Suppressor macrophage treated with lipopolysaccharide for 1 hour (primary cell): ENCODE measurements around the gene FZR1.
"Not testable (repeated sequence)": the region's sequence is repeated elsewhere in the genome, so short reads cannot be mapped to it uniquely, and the experiment has no call there.

Experiments used
- DNase-seq, 3 donors: peaks; one replicate each; pipeline ENCODE4 v3.0.0-alpha.2; 2020 to 2022

FZR1 gene

DNA sequence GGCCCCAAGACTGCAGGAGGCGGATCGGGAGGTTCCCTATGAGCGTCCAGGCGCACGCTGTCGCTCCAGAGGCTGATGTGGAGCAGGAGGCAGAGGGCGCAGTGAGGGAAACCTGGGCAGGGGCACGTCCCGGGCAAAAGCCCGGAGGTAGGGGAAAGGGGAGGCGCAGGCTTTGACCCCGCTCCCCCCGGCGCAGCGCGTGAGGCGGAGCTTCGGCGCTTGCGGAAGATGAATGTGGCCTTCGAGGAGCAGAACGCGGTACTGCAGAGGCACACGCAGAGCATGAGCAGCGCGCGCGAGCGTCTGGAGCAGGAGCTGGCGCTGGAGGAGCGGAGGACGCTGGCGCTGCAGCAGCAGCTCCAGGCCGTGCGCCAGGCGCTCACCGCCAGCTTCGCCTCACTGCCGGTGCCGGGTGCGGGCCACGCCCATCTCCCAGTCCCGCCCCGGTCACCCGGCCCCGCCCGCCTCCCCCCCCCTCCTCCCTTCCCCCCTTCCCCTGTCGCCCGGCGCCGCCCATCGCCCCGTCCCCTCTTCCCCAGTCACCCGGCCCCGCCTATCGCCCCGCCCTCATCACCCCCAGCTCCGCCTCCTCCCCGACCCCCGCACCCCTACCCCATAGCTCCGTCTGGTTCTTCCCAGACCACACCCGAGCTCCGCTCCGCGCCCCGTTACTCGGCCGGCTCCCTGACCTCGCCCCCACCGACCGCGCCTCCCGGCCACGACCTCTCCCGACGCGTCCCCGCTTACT lies 70.8 kb downstream of the FZR1 start:
- peak in 2 of 3 donors; percentile 35 to 46 for DNase-seq

DNA sequence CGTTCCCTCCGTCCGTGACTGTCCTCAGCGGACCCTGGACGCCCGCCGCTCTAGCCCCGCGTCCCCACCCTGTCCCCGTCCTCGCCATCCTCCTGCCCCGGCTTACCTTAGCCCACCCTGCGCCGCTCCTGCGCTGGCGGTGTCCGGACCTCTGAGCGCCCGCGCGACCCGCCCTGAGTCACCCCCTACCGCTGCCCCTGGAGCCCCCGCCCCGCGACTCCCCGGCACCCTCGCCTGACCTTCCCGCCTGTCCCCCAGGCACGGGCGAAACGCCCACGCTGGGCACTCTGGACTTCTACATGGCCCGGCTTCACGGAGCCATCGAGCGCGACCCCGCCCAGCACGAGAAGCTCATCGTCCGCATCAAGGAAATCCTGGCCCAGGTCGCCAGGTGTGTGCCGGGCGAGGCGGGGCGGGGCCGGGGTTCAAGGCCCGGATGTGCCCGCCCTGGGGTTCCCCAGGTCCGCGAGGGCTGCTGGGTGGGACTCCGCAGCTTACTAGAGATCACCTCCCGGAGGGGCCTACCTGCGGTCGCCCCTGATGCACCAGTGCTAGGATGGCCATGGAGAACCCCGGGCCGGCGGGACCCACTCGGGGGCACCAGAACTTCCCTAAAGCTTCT lies 71.7 kb downstream of the FZR1 start:
- DNase-seq: no peak

DNA sequence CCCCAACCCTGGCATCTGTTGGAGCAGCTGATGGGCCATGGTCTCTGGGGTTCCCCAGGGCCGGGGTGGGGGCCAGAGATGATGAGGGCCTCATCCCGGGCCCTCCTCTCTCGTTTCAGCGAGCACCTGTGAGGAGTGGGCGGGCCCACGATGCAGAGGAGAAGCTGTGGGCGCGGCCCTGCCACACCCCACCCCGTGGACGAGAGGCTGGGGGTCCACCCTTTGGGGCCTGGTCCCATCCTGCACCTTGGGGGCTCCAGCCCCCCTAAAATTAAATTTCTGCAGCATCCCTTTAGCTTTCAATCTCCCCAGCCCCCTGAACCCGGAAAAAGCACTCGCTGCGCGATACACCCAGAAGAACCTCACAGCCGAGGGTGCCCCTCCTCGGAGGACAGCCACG lies 72.3 kb downstream of the FZR1 start:
- no peak for DNase-seq

DNA sequence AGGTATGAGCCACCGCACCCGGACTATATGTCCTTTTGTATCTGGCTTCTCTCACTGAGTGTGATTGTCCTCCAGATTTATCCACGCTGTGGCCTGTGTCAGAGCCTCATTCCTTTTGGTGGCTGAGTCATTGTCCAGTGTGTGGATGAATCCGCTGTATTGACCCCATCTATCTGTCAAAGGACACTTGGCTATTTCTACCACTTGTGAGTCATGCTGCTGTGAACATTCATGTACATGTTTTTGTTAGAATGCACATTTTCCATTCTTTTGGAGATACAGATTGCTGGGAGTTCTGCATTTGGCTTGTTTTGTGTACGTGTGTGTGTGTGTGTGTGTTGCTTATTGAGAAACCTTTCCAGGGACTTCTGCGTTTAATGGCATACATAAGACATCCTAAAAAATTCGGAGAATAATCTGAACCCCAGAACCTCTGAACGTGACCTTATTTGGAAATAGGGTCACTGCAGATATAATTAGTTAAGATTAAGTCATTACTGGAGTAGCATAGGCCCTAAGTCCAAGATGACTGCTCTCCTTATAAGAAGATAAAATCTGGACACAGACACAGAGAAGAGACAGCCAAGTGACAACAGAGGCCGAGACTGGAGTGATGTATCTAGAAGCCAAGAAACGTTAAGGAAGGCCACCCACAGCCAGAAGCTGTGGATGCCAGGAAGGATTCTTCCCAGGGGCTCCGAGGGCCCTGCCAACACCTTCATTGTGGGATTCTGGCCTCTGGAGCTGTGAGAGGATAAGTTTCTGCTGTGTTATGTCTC lies 74.2 kb downstream of the FZR1 start:
- peak; percentile 79 to 92 (median 91) for DNase-seq

DNA sequence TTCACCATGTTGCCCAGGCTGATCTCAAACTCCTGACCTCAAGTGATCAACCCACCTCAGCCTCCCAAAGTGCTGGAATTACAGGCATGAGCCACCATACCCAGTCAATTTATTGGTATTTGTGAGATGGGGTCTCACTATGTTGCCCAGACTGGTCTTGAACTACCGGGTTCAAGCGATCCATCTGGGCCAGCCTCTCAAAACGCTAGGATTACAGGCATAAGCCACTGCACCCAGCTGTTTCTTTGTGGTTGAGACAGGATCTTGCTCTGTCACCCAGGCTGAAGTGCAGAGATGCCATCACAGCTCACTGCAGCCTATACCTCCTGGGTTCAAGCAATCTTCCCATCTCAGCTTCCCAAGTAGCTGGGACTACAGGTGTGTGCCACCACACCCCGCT lies 75.7 kb downstream of the FZR1 start:
- DNase-seq: not testable (repeated sequence)

DNA sequence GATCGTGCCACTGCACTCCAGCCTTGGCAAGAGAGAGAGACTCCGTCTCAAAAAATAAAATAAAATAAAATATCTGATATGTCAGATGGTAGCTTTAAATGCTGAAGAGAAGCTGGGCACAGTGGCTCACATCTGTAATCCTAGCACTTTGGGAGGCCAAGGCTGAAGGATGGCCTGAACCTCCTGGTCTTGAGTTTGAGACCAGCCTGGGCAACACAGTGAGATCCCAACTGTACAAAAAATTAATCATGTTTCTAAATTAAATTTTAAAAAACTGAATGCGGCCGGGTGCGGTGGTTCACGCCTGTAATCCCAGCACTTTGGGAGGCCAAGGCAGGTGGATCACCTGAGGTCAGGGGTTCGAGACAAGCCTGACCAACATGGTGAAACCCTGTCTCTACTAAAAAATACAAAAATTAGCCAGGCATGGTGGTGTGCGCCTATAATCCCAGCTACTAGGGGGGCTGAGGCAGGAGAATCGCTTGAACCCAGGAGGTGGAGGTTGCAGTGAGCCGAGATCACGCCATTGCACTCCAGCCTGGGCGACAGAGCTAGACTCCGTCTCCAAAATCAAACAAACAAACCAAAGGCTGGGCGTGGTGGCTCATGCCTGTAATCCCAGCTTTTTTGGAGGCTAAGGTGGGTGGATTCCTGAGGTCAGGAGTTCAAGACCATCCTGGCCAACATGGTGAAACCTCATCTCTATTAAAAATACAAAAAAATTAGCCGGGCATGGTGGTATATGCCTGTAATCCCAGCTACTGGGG lies 78.1 kb downstream of the FZR1 start:
- not testable (repeated sequence) for DNase-seq

DNA sequence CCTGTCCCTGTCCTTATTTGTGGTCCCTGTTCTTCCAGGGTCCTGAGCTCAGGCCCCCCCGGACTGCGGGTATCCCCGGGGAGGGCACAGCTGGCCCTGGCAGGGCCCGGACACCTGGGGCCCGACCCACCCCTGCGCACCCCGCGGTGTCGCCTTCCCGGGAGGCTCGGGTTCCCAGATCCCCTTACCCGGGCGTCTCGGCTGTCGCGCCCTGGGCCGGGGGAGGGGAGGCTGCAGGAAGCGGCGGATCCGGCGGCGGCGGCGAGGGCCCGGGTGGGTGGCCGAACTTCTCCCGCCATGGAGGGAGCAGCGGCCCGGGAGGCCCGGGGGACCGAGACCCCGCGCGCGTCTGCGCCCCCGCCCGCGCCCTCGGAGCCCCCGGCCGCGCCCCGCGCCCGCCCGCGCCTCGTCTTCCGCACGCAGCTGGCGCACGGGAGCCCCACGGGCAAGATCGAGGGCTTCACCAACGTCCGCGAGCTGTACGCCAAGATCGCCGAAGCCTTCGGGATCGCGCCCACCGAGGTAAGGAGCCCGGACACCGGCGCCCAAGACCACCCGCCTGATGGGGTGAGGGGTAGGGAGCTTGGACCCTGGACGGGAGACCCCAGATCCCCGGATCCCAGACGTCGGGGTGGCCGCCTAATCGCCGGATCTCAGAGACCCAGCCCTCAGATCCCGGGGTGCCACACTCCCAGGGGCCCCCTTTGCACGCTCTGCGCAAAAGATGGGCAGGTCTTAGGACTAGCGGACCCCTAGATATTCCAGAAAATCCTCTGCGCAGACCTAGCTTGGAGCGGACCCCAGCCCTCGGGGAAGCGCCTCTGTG lies 79.4 kb downstream of the FZR1 start, which contains the start of gene GIPC3:
TSS of gene GIPC3 (plus strand) at position 178 of the 826 bp plus-strand sequence. CDS start at position 298, 120 bp downstream.
- peak in 1 of 3 donors; percentile 38 for DNase-seq

DNA sequence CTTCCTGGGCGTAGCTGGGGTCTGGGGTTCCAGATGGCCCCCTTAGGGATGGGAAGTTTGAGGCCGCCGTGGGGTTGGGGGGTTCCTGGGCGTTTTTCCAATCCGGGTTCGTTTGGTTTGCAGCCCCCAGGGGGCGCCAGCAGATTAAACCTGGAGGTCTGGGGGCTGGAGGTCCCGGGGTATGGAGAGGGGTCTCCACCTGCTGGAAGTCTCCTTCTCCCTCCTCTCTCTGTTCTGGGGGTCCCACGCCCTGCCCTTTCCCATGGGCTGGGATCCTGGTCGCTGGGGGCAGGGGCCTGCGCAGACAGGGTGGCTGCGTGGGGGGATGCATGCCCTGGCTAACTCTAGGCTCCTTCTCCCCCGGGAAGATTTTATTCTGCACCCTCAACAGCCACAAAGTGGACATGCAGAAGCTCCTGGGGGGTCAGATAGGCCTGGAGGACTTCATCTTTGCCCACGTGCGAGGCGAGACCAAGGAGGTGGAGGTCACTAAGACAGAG lies 80.1 kb downstream of the FZR1 start:
- DNase-seq: peak; percentile 37 to 68 (median 46)

DNA sequence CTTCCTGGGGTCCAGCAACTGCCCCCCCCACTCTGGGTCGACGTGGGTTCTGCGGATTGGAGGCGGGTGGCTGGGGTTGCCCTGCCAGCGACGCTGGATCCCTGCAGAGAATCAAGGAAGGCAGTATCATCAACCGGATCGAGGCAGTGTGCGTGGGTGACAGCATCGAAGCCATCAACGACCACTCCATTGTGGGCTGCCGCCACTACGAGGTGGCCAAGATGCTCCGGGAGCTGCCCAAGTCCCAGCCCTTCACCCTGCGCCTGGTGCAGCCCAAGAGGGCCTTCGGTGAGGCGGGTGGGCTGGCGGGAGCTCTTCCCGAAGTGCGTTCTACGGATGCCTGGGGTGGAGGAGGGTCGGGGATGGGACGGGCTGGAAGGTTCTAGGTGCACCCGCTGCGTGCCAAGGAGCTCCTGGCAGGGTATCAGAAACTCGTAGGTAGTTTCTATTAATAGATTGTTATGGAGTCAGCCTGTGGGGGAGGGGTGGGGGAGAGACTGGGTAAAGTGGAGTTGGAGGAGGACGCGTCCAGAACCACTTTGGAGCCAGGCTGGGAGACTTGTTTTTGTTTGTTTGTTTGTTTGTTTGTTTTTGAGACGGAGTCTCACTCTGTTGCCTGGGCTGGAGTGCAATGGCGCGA lies 80.7 kb downstream of the FZR1 start:
- no peak for DNase-seq
